Suprapubic skin (tissue), 4 donors: ENCODE measurements around the gene GALP.

Source experiments
- POLR2A ChIP-seq, 2 donors: fragments of 450-650 bp; IDR thresholded peaks; one replicate each; pipeline ENCODE4 v1.6.1; 2017; ENCODE audit warnings: antibody characterized with exemption in 2 of 2, mild to moderate bottlenecking in 2 of 2, moderate library complexity in 2 of 2
- POLR2AphosphoS5 ChIP-seq, 3 donors: sonication (generic); formaldehyde crosslinking; IDR thresholded peaks; one replicate each; pipeline ENCODE4 v1.6.1; 2017; ENCODE audit warnings: antibody characterized with exemption in 3 of 3
- TF ChIP-seq, protein P1 (sequence below), 2 donors: fragments of 200-600 bp in 1 of 2; fragments of 450-650 bp in 1 of 2; sonication (generic) in 1 of 2; IDR thresholded peaks; one replicate each; pipeline ENCODE4 v1.5.1; 2016 to 2019; ENCODE audit warnings: antibody characterized with exemption in 2 of 2, mild to moderate bottlenecking in 1 of 2, moderate library complexity in 1 of 2

DNA sequence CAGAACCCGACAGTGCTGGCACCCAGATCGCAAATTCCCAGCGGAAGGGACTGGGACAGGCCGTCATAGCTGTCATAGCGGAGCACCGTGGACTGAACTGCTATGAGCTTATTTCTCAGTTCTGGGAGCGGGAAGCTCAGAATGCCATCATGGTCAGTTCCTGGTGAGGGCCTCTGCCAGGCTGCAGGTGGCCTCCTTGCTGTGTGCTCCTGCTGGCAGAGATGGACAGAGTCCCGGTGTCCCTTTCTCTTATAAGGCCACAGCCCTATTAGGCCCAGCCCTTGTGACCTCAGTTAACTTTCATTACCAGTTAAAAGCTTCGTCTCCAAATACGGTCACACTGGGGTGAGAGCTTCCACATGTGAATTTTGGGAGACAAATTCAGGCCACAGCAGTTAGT is 30.1 kb upstream of the GALP start:
- TF ChIP-seq, protein P1, sequence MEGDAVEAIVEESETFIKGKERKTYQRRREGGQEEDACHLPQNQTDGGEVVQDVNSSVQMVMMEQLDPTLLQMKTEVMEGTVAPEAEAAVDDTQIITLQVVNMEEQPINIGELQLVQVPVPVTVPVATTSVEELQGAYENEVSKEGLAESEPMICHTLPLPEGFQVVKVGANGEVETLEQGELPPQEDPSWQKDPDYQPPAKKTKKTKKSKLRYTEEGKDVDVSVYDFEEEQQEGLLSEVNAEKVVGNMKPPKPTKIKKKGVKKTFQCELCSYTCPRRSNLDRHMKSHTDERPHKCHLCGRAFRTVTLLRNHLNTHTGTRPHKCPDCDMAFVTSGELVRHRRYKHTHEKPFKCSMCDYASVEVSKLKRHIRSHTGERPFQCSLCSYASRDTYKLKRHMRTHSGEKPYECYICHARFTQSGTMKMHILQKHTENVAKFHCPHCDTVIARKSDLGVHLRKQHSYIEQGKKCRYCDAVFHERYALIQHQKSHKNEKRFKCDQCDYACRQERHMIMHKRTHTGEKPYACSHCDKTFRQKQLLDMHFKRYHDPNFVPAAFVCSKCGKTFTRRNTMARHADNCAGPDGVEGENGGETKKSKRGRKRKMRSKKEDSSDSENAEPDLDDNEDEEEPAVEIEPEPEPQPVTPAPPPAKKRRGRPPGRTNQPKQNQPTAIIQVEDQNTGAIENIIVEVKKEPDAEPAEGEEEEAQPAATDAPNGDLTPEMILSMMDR (IDR thresholded peaks at IDR 0.05), result no peak
- TF ChIP-seq POLR2A (IDR thresholded peaks at IDR 0.05) (no peak), POLR2AphosphoS5 (IDR thresholded peaks at IDR 0.05) (no peak)
